WTC11 (cell line): ENCODE measurements around the gene SCNN1A.

Experiments
- ESRRA ChIP-seq: sonication (generic); formaldehyde crosslinking; IDR thresholded peaks from 2 replicates; pipeline ENCODE4 v1.8.1; 2022; ENCODE audit warnings: mild to moderate bottlenecking, missing genetic modification reagents, borderline replicate concordance
- JUN ChIP-seq: sonication (generic); formaldehyde crosslinking; IDR thresholded peaks from 2 replicates; pipeline ENCODE4 v1.8.0; 2023; ENCODE audit warnings: mild to moderate bottlenecking, missing genetic modification reagents
- NR1H2 ChIP-seq: sonication (generic); formaldehyde crosslinking; IDR thresholded peaks from 2 replicates; pipeline ENCODE4 v1.9.0; 2021; ENCODE audit warnings: mild to moderate bottlenecking, moderate library complexity, missing genetic modification reagents
- ZNF121 ChIP-seq: sonication (generic); formaldehyde crosslinking; IDR thresholded peaks from 2 replicates; pipeline ENCODE4 v1.8.0; 2023; ENCODE audit warnings: missing genetic modification reagents
- TF ChIP-seq, protein P1 (sequence below): fragments of 200-600 bp; IDR thresholded peaks from 2 replicates; pipeline ENCODE4 v1.8.0; 2022; ENCODE audit warnings: antibody characterized with exemption
- TF ChIP-seq, protein P2 (sequence below): sonication (generic); formaldehyde crosslinking; IDR thresholded peaks from 2 replicates; pipeline ENCODE4 v1.8.0; 2023; ENCODE audit warnings: missing genetic modification reagents

DNA sequence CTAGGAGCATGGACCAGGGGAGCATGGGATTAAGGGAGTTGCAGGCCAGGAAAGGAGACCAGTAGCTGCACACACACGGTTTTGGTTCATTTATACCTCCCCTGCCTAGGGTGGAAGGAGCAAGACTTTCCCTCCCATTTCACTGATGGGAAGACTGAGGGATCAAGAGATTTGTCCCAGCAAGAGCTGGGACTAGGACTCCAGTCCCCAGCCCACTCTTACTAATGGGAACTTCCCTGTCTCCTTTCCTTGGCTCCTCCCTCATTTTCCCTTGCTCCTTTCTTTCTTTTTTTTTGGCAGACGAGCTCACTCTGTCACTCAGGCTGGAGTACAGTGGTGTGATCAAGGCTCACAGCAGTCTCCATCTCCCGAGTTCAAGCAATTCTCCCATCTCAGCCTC lies 13.0 kb downstream of the SCNN1A start:
- TF ChIP-seq, protein P1, sequence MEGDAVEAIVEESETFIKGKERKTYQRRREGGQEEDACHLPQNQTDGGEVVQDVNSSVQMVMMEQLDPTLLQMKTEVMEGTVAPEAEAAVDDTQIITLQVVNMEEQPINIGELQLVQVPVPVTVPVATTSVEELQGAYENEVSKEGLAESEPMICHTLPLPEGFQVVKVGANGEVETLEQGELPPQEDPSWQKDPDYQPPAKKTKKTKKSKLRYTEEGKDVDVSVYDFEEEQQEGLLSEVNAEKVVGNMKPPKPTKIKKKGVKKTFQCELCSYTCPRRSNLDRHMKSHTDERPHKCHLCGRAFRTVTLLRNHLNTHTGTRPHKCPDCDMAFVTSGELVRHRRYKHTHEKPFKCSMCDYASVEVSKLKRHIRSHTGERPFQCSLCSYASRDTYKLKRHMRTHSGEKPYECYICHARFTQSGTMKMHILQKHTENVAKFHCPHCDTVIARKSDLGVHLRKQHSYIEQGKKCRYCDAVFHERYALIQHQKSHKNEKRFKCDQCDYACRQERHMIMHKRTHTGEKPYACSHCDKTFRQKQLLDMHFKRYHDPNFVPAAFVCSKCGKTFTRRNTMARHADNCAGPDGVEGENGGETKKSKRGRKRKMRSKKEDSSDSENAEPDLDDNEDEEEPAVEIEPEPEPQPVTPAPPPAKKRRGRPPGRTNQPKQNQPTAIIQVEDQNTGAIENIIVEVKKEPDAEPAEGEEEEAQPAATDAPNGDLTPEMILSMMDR, result no peak
- no peak for TF ChIP-seq NR1H2 (CRISPR knock-in tag)
- TF ChIP-seq JUN (CRISPR knock-in tag), result no peak
- TF ChIP-seq, protein P2, sequence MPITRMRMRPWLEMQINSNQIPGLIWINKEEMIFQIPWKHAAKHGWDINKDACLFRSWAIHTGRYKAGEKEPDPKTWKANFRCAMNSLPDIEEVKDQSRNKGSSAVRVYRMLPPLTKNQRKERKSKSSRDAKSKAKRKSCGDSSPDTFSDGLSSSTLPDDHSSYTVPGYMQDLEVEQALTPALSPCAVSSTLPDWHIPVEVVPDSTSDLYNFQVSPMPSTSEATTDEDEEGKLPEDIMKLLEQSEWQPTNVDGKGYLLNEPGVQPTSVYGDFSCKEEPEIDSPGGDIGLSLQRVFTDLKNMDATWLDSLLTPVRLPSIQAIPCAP (CRISPR knock-in tag), result no peak
- TF ChIP-seq ESRRA (CRISPR knock-in tag), result no peak
- no peak for TF ChIP-seq ZNF121 (CRISPR knock-in tag)
